H1 (cell line): ENCODE data around the gene GLB1L3. TPM values are rescaled to one million over a fixed set of nuclear protein-coding genes. Genes with fewer than 3 reads are reported as not detected.
A peak's percentile ranks its signal among the peaks of the same experiment; 100 is the strongest.

Experiments
- CTCF ChIA-PET: fragments of 300-600 bp; sonication (Branson Sonifier 250); formaldehyde crosslinking; loops from one replicate; lab custom pipeline; 2021; ENCODE audit not compliant: partially characterized antibody; lab: Charles Lee
- POLR2A ChIA-PET: fragments of 300-600 bp; sonication (Branson Sonifier 250); formaldehyde crosslinking; loops from one replicate; lab custom pipeline; 2021; ENCODE audit warnings: inconsistent platforms; ENCODE audit not compliant: partially characterized antibody; lab: Charles Lee
- DNase-seq, 2 experiments: peaks; one replicate each; pipeline versions ENCODE4 v3.0.0 to v3.0.0-alpha.2; 2010 to 2022; ENCODE audit warnings: low spot score in 2 of 2, low read depth in 1 of 2, mixed read lengths in 1 of 2
- FAIRE-seq: peaks from 2 replicates; lab custom pipeline; 2011; peaks lifted over from hg19 to GRCh38; lab: Jason Lieb, UNC
- H2AFZ ChIP-seq: 2 replicates; pipeline ENCODE4 v1.8.1; 2012; ENCODE audit warnings: low read length, inconsistent platforms
- H2AK5ac ChIP-seq: 2 replicates; pipeline ENCODE4 v1.6.1; 2013; ENCODE audit warnings: low read depth, low read length
- H2BK120ac ChIP-seq: replicated peaks from 2 replicates; pipeline ENCODE3; 2013; ENCODE audit warnings: low read depth, low read length, inconsistent platforms
- H2BK12ac ChIP-seq: 2 replicates; pipeline ENCODE4 v1.6.1; 2013; ENCODE audit warnings: low read depth, low read length
- H2BK15ac ChIP-seq: 2 replicates; pipeline ENCODE4 v1.6.1; 2013; ENCODE audit warnings: low read length
- H2BK20ac ChIP-seq: 2 replicates; pipeline ENCODE4 v1.6.1; 2013; ENCODE audit warnings: low read length
- H2BK5ac ChIP-seq: 2 replicates; pipeline ENCODE4 v1.6.1; 2013; ENCODE audit warnings: low read depth, low read length
- H3K14ac ChIP-seq: 2 replicates; pipeline ENCODE4 v1.6.1; 2013; ENCODE audit warnings: inconsistent platforms; ENCODE audit not compliant: insufficient read length
- H3K18ac ChIP-seq: 2 replicates; pipeline ENCODE4 v1.6.1; 2013; ENCODE audit warnings: low read length; ENCODE audit errors: extremely low read depth
- H3K23ac ChIP-seq: 2 replicates; pipeline ENCODE4 v1.6.1; 2013; ENCODE audit warnings: inconsistent platforms; ENCODE audit not compliant: insufficient read length
- H3K23me2 ChIP-seq: 2 replicates; pipeline ENCODE4 v1.6.1; 2013; ENCODE audit warnings: low read depth, low read length
- H3K27ac ChIP-seq: 2 replicates; pipeline ENCODE4 v1.6.1; 2011; ENCODE audit warnings: low read depth, low read length, inconsistent platforms
- H3K27me3 ChIP-seq, 4 experiments: replicated peaks in 1 of 4; 1 replicate in 1 of 4; 2 replicates in 3 of 4; pipeline versions ENCODE4 v1.6.1 to v1.8.1; 2011 to 2013; ENCODE audit warnings: low read length in 3 of 4, mild to moderate bottlenecking in 3 of 4, inconsistent platforms in 2 of 4, mixed read lengths in 2 of 4, moderate library complexity in 1 of 4; ENCODE audit not compliant: control insufficient read depth in 3 of 4, insufficient read depth in 3 of 4; ENCODE audit errors: extremely low read depth in 1 of 4
- H3K36me3 ChIP-seq, 4 experiments: 2 replicates each; pipeline versions ENCODE4 v1.6.1 to v1.8.1; 2011 to 2013; ENCODE audit warnings: mild to moderate bottlenecking in 4 of 4, low read length in 3 of 4, moderate library complexity in 2 of 4, control low read depth in 1 of 4, inconsistent platforms in 1 of 4; ENCODE audit not compliant: insufficient read depth in 4 of 4, control insufficient read depth in 2 of 4
- H3K4ac ChIP-seq: replicated peaks from 2 replicates; pipeline ENCODE3; 2013; ENCODE audit warnings: low read length, low read depth, mixed read lengths, inconsistent platforms; ENCODE audit not compliant: insufficient read length
- H3K4me1 ChIP-seq, 4 experiments: replicated peaks in 1 of 4; 1 replicate in 1 of 4; 2 replicates in 3 of 4; pipeline versions ENCODE4 v1.6.1 to v1.8.1; 2011 to 2013; ENCODE audit warnings: low read length in 3 of 4, inconsistent platforms in 2 of 4, mixed read lengths in 1 of 4; ENCODE audit not compliant: insufficient read depth in 4 of 4, control insufficient read depth in 3 of 4
- H3K4me2 ChIP-seq, 2 experiments: 2 replicates each; pipeline versions ENCODE4 v1.6.1 to v1.8.1; 2011 to 2013; ENCODE audit warnings: low read depth in 2 of 2, low read length in 2 of 2, control low read depth in 1 of 2, inconsistent platforms in 1 of 2, mild to moderate bottlenecking in 1 of 2; ENCODE audit not compliant: insufficient read depth in 1 of 2
- H3K4me3 ChIP-seq, 4 experiments: fragments of 200-600, 300-600 bp in 1 of 4; sonication (generic), shearing (Covaris generic), sonication (Bioruptor Twin) in 1 of 4; 2 replicates each; pipeline versions ENCODE4 v1.5.1 to v1.8.1; 2011 to 2016; ENCODE audit warnings: low read length in 4 of 4, low read depth in 3 of 4, control low read depth in 2 of 4, inconsistent platforms in 2 of 4, mild to moderate bottlenecking in 2 of 4, mixed read lengths in 1 of 4, moderate library complexity in 1 of 4; ENCODE audit not compliant: insufficient read depth in 2 of 4; ENCODE audit errors: extremely low read depth in 1 of 4
- H3K56ac ChIP-seq: replicated peaks from 2 replicates; pipeline ENCODE3; 2013; ENCODE audit warnings: low read depth, mild to moderate bottlenecking, mixed read lengths, low read length, inconsistent platforms; ENCODE audit not compliant: insufficient read length
- H3K79me1 ChIP-seq: 2 replicates; pipeline ENCODE4 v1.6.1; 2013; ENCODE audit warnings: low read depth, low read length, control low read depth
- H3K79me2 ChIP-seq, 2 experiments: 2 replicates each; pipeline versions ENCODE4 v1.6.1 to v1.8.1; 2012 to 2013; ENCODE audit warnings: low read length in 2 of 2, mild to moderate bottlenecking in 2 of 2, inconsistent platforms in 1 of 2; ENCODE audit not compliant: insufficient read depth in 2 of 2, control insufficient read depth in 1 of 2
- H3K9ac ChIP-seq, 4 experiments: replicated peaks in 1 of 4; 1 replicate in 1 of 4; 2 replicates in 3 of 4; pipeline versions ENCODE4 v1.6.1 to v1.8.1; 2011 to 2013; ENCODE audit warnings: low read depth in 3 of 4, low read length in 3 of 4, control low read depth in 2 of 4, mild to moderate bottlenecking in 2 of 4, moderate library complexity in 2 of 4, inconsistent platforms in 1 of 4; ENCODE audit errors: extremely low read depth in 1 of 4
- H3K9me3 ChIP-seq, 2 experiments: 2 replicates each; pipeline versions ENCODE4 v1.6.1 to v1.8.1; 2012 to 2013; ENCODE audit warnings: mild to moderate bottlenecking in 2 of 2, moderate library complexity in 2 of 2, control low read depth in 1 of 2, inconsistent platforms in 1 of 2, low read depth in 1 of 2, low read length in 1 of 2, mixed read lengths in 1 of 2; ENCODE audit not compliant: insufficient read depth in 2 of 2
- H4K20me1 ChIP-seq, 2 experiments: replicated peaks in 1 of 2; 2 replicates each; pipeline versions ENCODE3 to v1.8.1; 2011 to 2013; ENCODE audit warnings: inconsistent platforms in 2 of 2, low read length in 2 of 2, mild to moderate bottlenecking in 1 of 2; ENCODE audit not compliant: insufficient read depth in 2 of 2, control insufficient read depth in 1 of 2
- H4K5ac ChIP-seq: 2 replicates; pipeline ENCODE4 v1.6.1; 2013; ENCODE audit warnings: low read length, low read depth, mixed read lengths, inconsistent platforms; ENCODE audit not compliant: insufficient read length
- H4K8ac ChIP-seq: 2 replicates; pipeline ENCODE4 v1.8.0; 2013; ENCODE audit warnings: mild to moderate bottlenecking, moderate library complexity, low read length, inconsistent platforms; ENCODE audit not compliant: insufficient read depth; ENCODE audit errors: extremely low read depth
- H4K91ac ChIP-seq: replicated peaks from 2 replicates; pipeline ENCODE3; 2013; ENCODE audit warnings: low read length, mixed read lengths, inconsistent platforms; ENCODE audit not compliant: insufficient read length
- SIX5 ChIP-seq: IDR thresholded peaks from 2 replicates; pipeline ENCODE4 v1.6.1; 2011; ENCODE audit warnings: mild to moderate bottlenecking, low read depth, low read length
- WGBS, 2 experiments: shearing (Covaris generic) in 1 of 2; methylation state at CpG; one replicate each; pipeline versions ENCODE4 v1.1.6 to v1.1.7; 2013 to 2015; ENCODE audit warnings: low lambda C conversion rate in 2 of 2, mixed read lengths in 2 of 2, inconsistent platforms in 1 of 2, low coverage in 1 of 2, missing lambda C conversion rate in 1 of 2; ENCODE audit not compliant: insufficient replicate concordance in 2 of 2, insufficient coverage in 1 of 2, insufficient read length in 1 of 2; ENCODE audit errors: extremely low coverage in 1 of 2, missing lambda C conversion rate in 1 of 2; 5-methylcytosine and 5-hydroxymethylcytosine counted together
- polyA plus RNA-seq, 7 experiments: library from polyadenylated mRNA; depleted of rRNA in 3 of 7; stranded (reverse) in 5 of 7; unstranded in 2 of 7; fragments of >200 nt in 5 of 7; fragments of 200-250 nt in 2 of 7; gene quantifications; 1 replicate in 5 of 7; 2 replicates in 1 of 7; 4 replicates in 1 of 7; pipeline versions ENCODE4 v1.2.1 to v1.2.3, GENCODE V29; 2011 to 2013; ENCODE audit warnings: missing spikeins in 2 of 7, mixed read lengths in 2 of 7
- total RNA-seq: library from RNA; stranded (reverse); fragmentation: NEBNext Ultra II Directional; extraction: Animal tissue kit (Norgen Biotek cat#: 25700); gene quantifications from 2 replicates; pipeline ENCODE4 v1.2.1, GENCODE V29; 2021
- TF ChIP-seq, protein P1 (sequence below): IDR thresholded peaks from 2 replicates; pipeline ENCODE4 v1.6.1; 2012; ENCODE audit warnings: inconsistent platforms
- TF ChIP-seq, protein P2 (sequence below): IDR thresholded peaks from 2 replicates; pipeline ENCODE4 v1.6.1; 2012; ENCODE audit warnings: inconsistent platforms

GLB1L3 gene
- total and polyA plus RNA-seq, 2 of the 8 experiments (the other 6 are each of a cell fraction or from before 2014, with no cell fraction given), result 14.9 to 33.2 TPM

DNA sequence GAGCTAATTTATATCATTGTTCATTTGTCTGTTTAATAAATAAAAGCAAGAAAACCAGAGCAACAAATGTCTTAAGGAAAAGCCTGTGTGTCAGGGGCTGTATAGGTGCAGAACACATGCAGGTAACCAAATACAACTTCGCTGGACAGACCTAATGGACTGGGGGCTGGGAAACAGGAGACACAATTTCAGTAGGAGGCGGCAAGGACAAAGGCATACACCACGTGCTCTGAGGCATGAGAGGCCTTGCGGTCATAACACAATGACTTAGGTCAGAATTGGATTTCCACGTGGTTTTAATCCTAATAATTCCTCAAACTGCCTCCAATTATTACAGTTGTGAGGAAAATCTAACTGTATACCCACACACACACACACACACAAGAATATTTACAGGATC lies 8.7 kb upstream of the GLB1L3 start:
- H2BK20ac ChIP-seq, result peak overlapping the region; percentile 50; the same call in 1 of the 2 replicates
- ChIA-PET POLR2A (interaction anchor here (1.1 to 9.2 kb wide), 3 partner anchors 9 to 22 kb away, joined by 3 to 76 read pairs (median 4); partner anchors contain the start of gene GLB1L3), CTCF (interaction anchor here (1.0 kb wide), 2 partner anchors 24 to 66 kb away, joined by 3 read pairs; no protein-coding TSS in a partner anchor)
- H3K4me2 ChIP-seq, result no peak overlapping the region
- DNase-seq, result no peak
- H3K4me3 ChIP-seq, result no peak overlapping the region
- H3K23me2 ChIP-seq, result no peaks in the 10 kb centered on the region; the same call in 1 of the 2 replicates
- no peak overlapping the region for H3K14ac ChIP-seq
- peaks cover 15 to 34% (median 20%) of the 10 kb centered on the region in 4 experiments for H3K4me1 ChIP-seq
- peaks cover 3% of the 10 kb centered on the region; the same call in 1 of the 2 replicates for H3K79me1 ChIP-seq
- peak overlapping the region; percentile 73 for H2BK12ac ChIP-seq
- H3K27ac ChIP-seq, result no peak overlapping the region
- H3K9ac ChIP-seq, result no peak overlapping the region
- H2AFZ ChIP-seq, result no peak overlapping the region
- 64% methylated on average over 5 of the region's 5 CpGs; no CpG with 5 or more reads in 1 of the 2 experiments for WGBS, 2 experiments
- peaks cover 0 to 14% (median 5%) of the 10 kb centered on the region in 4 experiments; a peak in 4 of 8 replicates for H3K36me3 ChIP-seq
- peak overlapping the region; percentile 75; the same call in 1 of the 2 replicates for H2BK5ac ChIP-seq
- H3K4ac ChIP-seq, result no peak overlapping the region
- H2AK5ac ChIP-seq, result no peak overlapping the region
- H3K9me3 ChIP-seq, result no peaks in the 10 kb centered on the region
- no peak overlapping the region for H2BK15ac ChIP-seq
- peaks cover 0 to 66% of the 10 kb centered on the region in 2 experiments; a peak in 3 of 4 replicates for H3K79me2 ChIP-seq
- no peak overlapping the region for H3K23ac ChIP-seq
- H4K91ac ChIP-seq, result peak overlapping the region; percentile 59
- TF ChIP-seq, protein P1, sequence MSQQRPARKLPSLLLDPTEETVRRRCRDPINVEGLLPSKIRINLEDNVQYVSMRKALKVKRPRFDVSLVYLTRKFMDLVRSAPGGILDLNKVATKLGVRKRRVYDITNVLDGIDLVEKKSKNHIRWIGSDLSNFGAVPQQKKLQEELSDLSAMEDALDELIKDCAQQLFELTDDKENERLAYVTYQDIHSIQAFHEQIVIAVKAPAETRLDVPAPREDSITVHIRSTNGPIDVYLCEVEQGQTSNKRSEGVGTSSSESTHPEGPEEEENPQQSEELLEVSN, result peak; percentile 88
- no peak for TF ChIP-seq SIX5
- TF ChIP-seq, protein P2, sequence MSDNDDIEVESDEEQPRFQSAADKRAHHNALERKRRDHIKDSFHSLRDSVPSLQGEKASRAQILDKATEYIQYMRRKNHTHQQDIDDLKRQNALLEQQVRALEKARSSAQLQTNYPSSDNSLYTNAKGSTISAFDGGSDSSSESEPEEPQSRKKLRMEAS, result peak; percentile 87
- H4K20me1 ChIP-seq, result no peaks in the 10 kb centered on the region
- H3K56ac ChIP-seq, result no peak overlapping the region
- H2BK120ac ChIP-seq, result peak overlapping the region; percentile 21
- H4K8ac ChIP-seq, result no peak overlapping the region
- H3K27me3 ChIP-seq, result no peaks in the 10 kb centered on the region
- FAIRE-seq, result no peak
- no peak overlapping the region for H3K18ac ChIP-seq
- H4K5ac ChIP-seq, result no peak overlapping the region
